Sigmoid colon (tissue), 7 donors: ENCODE data around the gene SPTBN1. TPM values are rescaled to one million over a fixed set of nuclear protein-coding genes. Genes with fewer than 3 reads are reported as not detected.

Experiments
- DNase-seq: peaks from one replicate; pipeline ENCODE4 v3.0.0-alpha.2; 2019
- H3K27ac ChIP-seq, 4 donors: fragments of 200-600 bp; sonication (generic); one replicate each; pipeline ENCODE4 v1.5.1; 2016 to 2019; ENCODE audit warnings: mild to moderate bottlenecking in 1 of 4
- H3K27me3 ChIP-seq, 3 donors: fragments of 200-600 bp; sonication (generic); one replicate each; pipeline ENCODE4 v1.5.1; 2019; ENCODE audit warnings: mild to moderate bottlenecking in 1 of 3
- H3K36me3 ChIP-seq, 4 donors: fragments of 200-600 bp; sonication (generic); one replicate each; pipeline ENCODE4 v1.5.1; 2016 to 2019
- H3K4me1 ChIP-seq, 4 donors: fragments of 200-600 bp; sonication (generic); one replicate each; pipeline ENCODE4 v1.5.1; 2017 to 2019
- H3K4me3 ChIP-seq, 4 donors: fragments of 200-600 bp; sonication (generic); one replicate each; pipeline ENCODE4 v1.5.1; 2017 to 2019; ENCODE audit warnings: mild to moderate bottlenecking in 2 of 4, moderate library complexity in 1 of 4
- H3K9me3 ChIP-seq, 4 donors: fragments of 200-600 bp in 3 of 4; sonication (generic) in 3 of 4; one replicate each; pipeline versions ENCODE4 v1.5.1 to v1.6.1; 2013 to 2019
- EP300 ChIP-seq, 4 donors: sonication (generic); formaldehyde crosslinking; IDR thresholded peaks; one replicate each; pipeline ENCODE4 v1.6.1; 2017; ENCODE audit warnings: antibody characterized with exemption in 4 of 4
- POLR2A ChIP-seq, 2 donors: fragments of 450-650 bp; IDR thresholded peaks; one replicate each; pipeline ENCODE4 v1.6.1; 2016; ENCODE audit warnings: antibody characterized with exemption in 2 of 2, mild to moderate bottlenecking in 2 of 2, moderate library complexity in 2 of 2
- POLR2AphosphoS5 ChIP-seq, 4 donors: sonication (generic); formaldehyde crosslinking; IDR thresholded peaks; one replicate each; pipeline ENCODE4 v1.6.1; 2017; ENCODE audit warnings: antibody characterized with exemption in 4 of 4
- WGBS, 2 donors: extraction: QIAGEN DNeasy Blood & Tissue Kit; methylation state at CpG; one replicate each; pipeline ENCODE4 v1.1.7; 2013; 5-methylcytosine and 5-hydroxymethylcytosine counted together
- intact Hi-C: fragments of 100-400 bp; cut with DNase I; formaldehyde crosslinking; loops from one replicate; pipeline ENCODE4 v1.15.1; 2023
- polyA plus RNA-seq, 3 donors: library from polyadenylated mRNA; stranded (reverse); fragments of 200-250 nt; gene quantifications; one replicate each; pipeline ENCODE4 v1.2.3, GENCODE V29; 2013
- total RNA-seq, 4 donors: library from RNA; depleted of rRNA; stranded (reverse); fragments of >200 nt; gene quantifications; one replicate each; pipeline ENCODE4 v1.1.0, GENCODE V29; 2016
- TF ChIP-seq, protein P1 (sequence below), 4 experiments: fragments of 450-650 bp in 3 of 4; fragments of 200-600 bp in 1 of 4; IDR thresholded peaks; one replicate each; pipeline ENCODE4 v1.5.1; 2016 to 2019; ENCODE audit warnings: antibody characterized with exemption in 4 of 4, mild to moderate bottlenecking in 3 of 4, moderate library complexity in 2 of 4
- donor health status: healthy with polysubstance abuse.
- donor health status: Bipolar disorder and iron deficiency.
- donor health status: healthy.

SPTBN1 gene
- total and polyA plus RNA-seq, 7 donors, result 23.1 to 273 (median 169) TPM

DNA sequence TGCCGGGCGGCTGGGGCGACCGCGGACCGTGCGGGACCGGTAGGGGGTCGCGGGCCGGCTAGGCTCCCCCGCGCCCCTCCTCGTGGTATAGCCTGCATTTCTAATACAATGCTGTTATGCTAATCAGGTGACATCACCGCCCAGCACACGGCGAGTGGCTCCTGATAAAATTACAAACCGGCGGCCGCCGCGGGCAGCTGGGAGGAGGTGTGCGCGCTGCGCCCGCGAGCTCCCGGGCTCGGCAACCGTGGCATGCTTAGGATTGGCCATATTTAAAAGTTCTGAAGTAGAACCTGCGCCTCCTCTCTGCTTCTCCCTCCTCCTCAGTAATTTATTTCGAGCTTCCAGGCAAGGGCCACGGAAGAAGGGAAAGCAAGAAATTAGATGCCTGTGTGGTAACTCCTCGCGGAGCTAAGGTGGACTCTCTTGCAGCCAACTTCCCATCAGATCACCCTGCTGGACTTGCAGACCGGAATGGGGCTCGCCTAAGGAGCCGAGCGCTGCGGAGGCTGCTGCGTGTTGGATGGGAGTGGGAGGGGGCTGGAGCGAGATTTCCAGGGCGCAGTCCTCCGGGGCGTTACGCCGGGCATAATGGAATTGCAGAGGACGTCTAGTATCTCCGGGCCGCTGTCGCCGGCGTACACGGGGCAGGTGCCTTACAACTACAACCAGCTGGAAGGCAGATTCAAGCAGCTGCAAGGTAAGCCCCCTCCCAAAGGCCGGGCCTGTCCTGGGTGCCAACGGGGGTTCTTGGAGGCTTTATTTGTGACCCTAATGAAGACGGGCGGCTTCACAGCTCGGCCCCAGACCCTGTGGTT, 102.3 kb downstream of the SPTBN1 start:
- no peaks in the 10 kb centered on the region for H3K27me3 ChIP-seq
- intact Hi-C loops, result loop anchor here (5.0 kb wide), 1 partner anchor 101 kb away; the partner anchor contains the start of gene SPTBN1
- H3K9me3 ChIP-seq, result no peaks in the 10 kb centered on the region
- H3K36me3 ChIP-seq, result no peaks in the 10 kb centered on the region
- H3K27ac ChIP-seq, result peak overlapping the region; percentile 71 to 92 (median 81)
- H3K4me1 ChIP-seq, result peaks cover 0 to 57% (median 46%) of the 10 kb centered on the region in 4 donors
- TF ChIP-seq POLR2A (IDR thresholded peaks at IDR 0.05), result peak in 1 of 2 donors; percentile 48
- TF ChIP-seq, protein P1, sequence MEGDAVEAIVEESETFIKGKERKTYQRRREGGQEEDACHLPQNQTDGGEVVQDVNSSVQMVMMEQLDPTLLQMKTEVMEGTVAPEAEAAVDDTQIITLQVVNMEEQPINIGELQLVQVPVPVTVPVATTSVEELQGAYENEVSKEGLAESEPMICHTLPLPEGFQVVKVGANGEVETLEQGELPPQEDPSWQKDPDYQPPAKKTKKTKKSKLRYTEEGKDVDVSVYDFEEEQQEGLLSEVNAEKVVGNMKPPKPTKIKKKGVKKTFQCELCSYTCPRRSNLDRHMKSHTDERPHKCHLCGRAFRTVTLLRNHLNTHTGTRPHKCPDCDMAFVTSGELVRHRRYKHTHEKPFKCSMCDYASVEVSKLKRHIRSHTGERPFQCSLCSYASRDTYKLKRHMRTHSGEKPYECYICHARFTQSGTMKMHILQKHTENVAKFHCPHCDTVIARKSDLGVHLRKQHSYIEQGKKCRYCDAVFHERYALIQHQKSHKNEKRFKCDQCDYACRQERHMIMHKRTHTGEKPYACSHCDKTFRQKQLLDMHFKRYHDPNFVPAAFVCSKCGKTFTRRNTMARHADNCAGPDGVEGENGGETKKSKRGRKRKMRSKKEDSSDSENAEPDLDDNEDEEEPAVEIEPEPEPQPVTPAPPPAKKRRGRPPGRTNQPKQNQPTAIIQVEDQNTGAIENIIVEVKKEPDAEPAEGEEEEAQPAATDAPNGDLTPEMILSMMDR (IDR thresholded peaks at IDR 0.05), result no peak
- TF ChIP-seq EP300 (IDR thresholded peaks at IDR 0.05), result no peak
- peak in 2 of 4 donors; percentile 38 to 43 for TF ChIP-seq POLR2AphosphoS5 (IDR thresholded peaks at IDR 0.05)
- H3K4me3 ChIP-seq, result peak overlapping the region; percentile 27 to 58 (median 46)
- DNase-seq, result peak; percentile 83
- WGBS, 2 donors, result 1 to 2% methylated on average over 59 of the region's 59 CpGs

DNA sequence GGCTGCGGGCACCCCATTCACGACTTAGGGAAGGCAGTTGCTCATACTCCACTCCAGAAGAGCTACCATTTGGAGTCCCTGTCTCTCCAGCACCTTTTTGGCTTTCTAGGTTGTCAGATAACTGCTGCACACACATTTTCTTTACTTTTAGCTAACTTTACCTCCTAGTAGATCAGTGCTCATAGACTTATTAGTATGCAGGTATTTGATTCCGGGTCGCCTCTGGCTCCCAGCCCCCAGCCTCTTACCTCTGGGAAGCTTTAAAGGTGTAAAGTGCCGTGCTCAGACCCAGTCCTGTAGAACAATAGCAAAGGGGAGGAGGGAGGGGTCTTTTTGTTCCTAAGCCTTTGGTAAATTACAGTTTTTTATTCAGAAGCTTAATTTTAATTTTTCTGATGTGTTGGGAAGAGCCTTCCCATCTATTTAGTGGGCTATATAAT, 102.9 kb downstream of the SPTBN1 start:
- H3K36me3 ChIP-seq, result no peaks in the 10 kb centered on the region
- H3K27me3 ChIP-seq, result no peaks in the 10 kb centered on the region
- peak overlapping the region; percentile 71 to 92 (median 81) for H3K27ac ChIP-seq
- peaks cover 0 to 57% (median 46%) of the 10 kb centered on the region in 4 donors for H3K4me1 ChIP-seq
- no peak for DNase-seq
- H3K9me3 ChIP-seq, result no peaks in the 10 kb centered on the region
- 5 to 13% methylated on average over 5 of the region's 5 CpGs for WGBS, 2 donors
- peak overlapping the region; percentile 27 to 58 (median 46) for H3K4me3 ChIP-seq
- TF ChIP-seq EP300 (IDR thresholded peaks at IDR 0.05), result no peak
- TF ChIP-seq, protein P1 (IDR thresholded peaks at IDR 0.05), result no peak
- TF ChIP-seq POLR2AphosphoS5 (IDR thresholded peaks at IDR 0.05), result no peak
- TF ChIP-seq POLR2A (IDR thresholded peaks at IDR 0.05), result no peak
- intact Hi-C loops, result loop anchor here (5.0 kb wide), 1 partner anchor 102 kb away; the partner anchor contains the start of gene SPTBN1

DNA sequence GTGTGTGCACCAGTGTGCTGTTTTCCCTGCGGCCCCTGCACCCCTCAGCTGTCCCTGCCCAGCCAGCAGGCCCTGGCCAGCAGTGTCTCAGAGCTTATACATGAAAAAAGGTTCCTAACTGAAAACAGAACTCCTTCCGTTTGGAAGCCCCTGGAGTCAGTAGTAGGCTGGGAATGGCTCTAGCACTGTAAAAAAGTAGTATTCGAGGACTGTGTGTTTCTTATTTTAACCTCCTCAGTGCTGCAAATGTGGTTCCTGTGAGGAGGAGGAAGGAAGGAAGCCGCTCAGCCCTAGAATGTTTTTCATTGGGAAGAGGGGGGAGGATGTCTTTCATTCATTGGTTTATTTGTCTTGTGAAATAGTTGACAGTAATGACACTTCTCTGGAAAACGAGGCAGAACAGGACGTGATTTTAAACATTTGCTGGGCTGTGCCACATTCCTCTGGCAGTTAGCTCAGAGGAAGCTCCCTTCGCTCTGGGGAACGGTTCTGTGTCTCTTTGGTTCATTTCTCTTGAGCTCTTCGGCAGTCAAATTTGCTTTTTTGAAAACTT, 103.5 kb downstream of the SPTBN1 start:
- Histone ChIP-seq H3K9me3 (no peaks in the 10 kb centered on the region), H3K4me3 (peak overlapping the region; percentile 36 to 58 (median 46)), H3K27me3 (no peaks in the 10 kb centered on the region), H3K36me3 (no peaks in the 10 kb centered on the region), H3K4me1 (peaks cover 0 to 57% (median 46%) of the 10 kb centered on the region in 4 donors), H3K27ac (peak overlapping the region; percentile 71 to 92 (median 81))
- 0 to 2% methylated on average over 9 of the region's 9 CpGs for WGBS, 2 donors
- TF ChIP-seq POLR2A (IDR thresholded peaks at IDR 0.05) (peak in 1 of 2 donors; percentile 18), POLR2AphosphoS5 (IDR thresholded peaks at IDR 0.05) (peak; percentile 54 to 79 (median 62)), EP300 (IDR thresholded peaks at IDR 0.05) (no peak)
- TF ChIP-seq, protein P1 (IDR thresholded peaks at IDR 0.05), result no peak
- intact Hi-C loops, result loop anchor here (5.0 kb wide), 1 partner anchor 102 kb away; the partner anchor contains the start of gene SPTBN1
- DNase-seq, result peak; percentile 82

DNA sequence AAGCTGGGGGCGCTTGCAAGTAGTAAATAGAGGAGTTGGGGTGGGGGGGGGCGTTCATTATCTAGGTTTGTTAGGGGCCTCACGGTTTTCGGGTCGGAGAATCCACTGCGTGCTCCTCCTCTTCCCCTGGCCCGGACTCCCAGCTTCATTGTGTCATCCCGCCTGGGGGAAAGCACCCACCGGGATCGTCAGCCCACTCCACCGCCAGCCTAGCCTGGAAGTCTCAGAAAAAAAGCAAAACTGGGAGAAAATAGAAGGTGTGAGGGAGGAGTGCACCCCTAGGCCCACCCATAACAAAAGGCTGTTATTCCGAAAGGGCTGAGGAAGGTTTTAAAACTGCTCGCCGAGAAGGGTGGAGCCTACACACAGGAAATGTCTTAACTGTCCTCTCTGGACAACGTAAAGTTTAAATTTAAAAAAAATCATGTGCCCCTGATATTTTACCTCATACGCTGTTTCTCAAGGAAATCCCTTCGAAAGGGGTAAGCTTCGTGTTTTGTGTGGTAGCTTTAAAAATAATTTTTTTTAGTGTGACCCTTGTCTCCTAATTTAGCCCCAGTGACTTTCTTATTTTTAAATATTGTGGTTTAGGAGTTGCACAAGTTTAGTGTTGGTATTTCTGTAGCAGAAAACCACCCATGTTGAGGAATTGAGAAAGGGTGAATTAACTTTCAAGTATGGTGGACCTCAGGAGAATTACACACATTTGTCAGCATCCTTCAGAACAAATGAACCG, 104.2 kb downstream of the SPTBN1 start:
- 0 to 2% methylated on average over 19 of the region's 19 CpGs for WGBS, 2 donors
- no peaks in the 10 kb centered on the region for H3K36me3 ChIP-seq
- peak; percentile 2 to 37 (median 10) for TF ChIP-seq POLR2AphosphoS5 (IDR thresholded peaks at IDR 0.05)
- TF ChIP-seq EP300 (IDR thresholded peaks at IDR 0.05), result no peak
- TF ChIP-seq, protein P1 (IDR thresholded peaks at IDR 0.05), result peak in 1 of 4 experiments; percentile 12
- peak in 1 of 2 donors; percentile 16 for TF ChIP-seq POLR2A (IDR thresholded peaks at IDR 0.05)
- H3K4me3 ChIP-seq, result peak overlapping the region; percentile 36 to 58 (median 46)
- intact Hi-C loops, result no loop called here
- DNase-seq, result peak; percentile 87
- no peaks in the 10 kb centered on the region for H3K27me3 ChIP-seq
- H3K4me1 ChIP-seq, result peaks cover 0 to 57% (median 46%) of the 10 kb centered on the region in 4 donors
- peak overlapping the region; percentile 71 to 92 (median 81) for H3K27ac ChIP-seq
- H3K9me3 ChIP-seq, result no peaks in the 10 kb centered on the region
